CD14-positive monocyte (primary cell): Measurements from ENCODE around the gene SLC35E4. TPM values are rescaled to one million over a fixed set of nuclear protein-coding genes. Genes with fewer than 3 reads are reported as not detected.

ENCODE experiments used
- DNase-seq, 3 donors: peaks; one replicate each; pipeline ENCODE4 v3.0.0-alpha.2; 2011 to 2022
- H2AFZ ChIP-seq: 2 replicates; pipeline ENCODE4 v1.6.0; 2012; ENCODE audit warnings: mild to moderate bottlenecking, low read depth, low read length, inconsistent platforms; ENCODE audit not compliant: insufficient read depth, poor library complexity, severe bottlenecking
- H3K27ac ChIP-seq, 2 donors: 1 replicate in 1 of 2; 2 replicates in 1 of 2; pipeline ENCODE4 v1.5.1; 2012 to 2013; ENCODE audit warnings: low read length in 2 of 2, control low read depth in 1 of 2, inconsistent platforms in 1 of 2, low read depth in 1 of 2, mild to moderate bottlenecking in 1 of 2
- H3K27me3 ChIP-seq, 2 donors: one replicate each; pipeline versions ENCODE4 v1.6.0 to v1.6.1; 2011 to 2013; ENCODE audit warnings: low read length in 2 of 2; ENCODE audit not compliant: control insufficient read depth in 2 of 2, insufficient read depth in 2 of 2
- H3K36me3 ChIP-seq, 2 donors: replicated peaks in 1 of 2; 1 replicate in 1 of 2; 2 replicates in 1 of 2; pipeline versions ENCODE4 v1.5.1 to v1.6.1; 2012 to 2013; ENCODE audit warnings: low read length in 2 of 2, control low read depth in 1 of 2, inconsistent platforms in 1 of 2, mild to moderate bottlenecking in 1 of 2; ENCODE audit not compliant: insufficient read depth in 2 of 2, control insufficient read depth in 1 of 2
- H3K4me1 ChIP-seq, 2 donors: 1 replicate in 1 of 2; 2 replicates in 1 of 2; pipeline versions ENCODE4 v1.5.1 to v1.6.1; 2012 to 2013; ENCODE audit warnings: low read length in 2 of 2, control low read depth in 1 of 2, inconsistent platforms in 1 of 2, mild to moderate bottlenecking in 1 of 2, moderate library complexity in 1 of 2; ENCODE audit not compliant: insufficient read depth in 2 of 2, control insufficient read depth in 1 of 2
- H3K4me2 ChIP-seq: replicated peaks from 2 replicates; pipeline ENCODE3; 2012; ENCODE audit warnings: low read length, moderate library complexity, mild to moderate bottlenecking; ENCODE audit not compliant: poor library complexity, severe bottlenecking; ENCODE audit errors: extremely low read depth
- H3K4me3 ChIP-seq, 3 experiments: fragments of 200-600 bp in 1 of 3; sonication (generic) in 1 of 3; replicated peaks in 1 of 3; 1 replicate in 2 of 3; 2 replicates in 1 of 3; pipeline ENCODE4 v1.5.1; 2011 to 2013; ENCODE audit warnings: low read length in 3 of 3, mild to moderate bottlenecking in 3 of 3, control low read depth in 2 of 3, low read depth in 2 of 3, inconsistent platforms in 1 of 3, moderate library complexity in 1 of 3
- H3K79me2 ChIP-seq: 2 replicates; pipeline ENCODE4 v1.6.0; 2012; ENCODE audit warnings: mild to moderate bottlenecking, control low read depth, inconsistent platforms, low read length, moderate library complexity; ENCODE audit not compliant: insufficient read depth
- H3K9ac ChIP-seq: 2 replicates; pipeline ENCODE4 v1.6.0; 2017; ENCODE audit warnings: low read length, mild to moderate bottlenecking; ENCODE audit not compliant: insufficient read depth, poor library complexity, severe bottlenecking
- H3K9me3 ChIP-seq, 2 donors: replicated peaks in 1 of 2; 1 replicate in 1 of 2; 2 replicates in 1 of 2; pipeline versions ENCODE4 v1.5.1 to v1.6.1; 2012 to 2013; ENCODE audit warnings: low read length in 2 of 2, control low read depth in 1 of 2; ENCODE audit not compliant: control insufficient read depth in 1 of 2, insufficient read depth in 1 of 2
- H4K20me1 ChIP-seq: 2 replicates; pipeline ENCODE4 v1.6.0; 2012; ENCODE audit warnings: mild to moderate bottlenecking, low read length, control low read depth, moderate library complexity; ENCODE audit not compliant: insufficient read depth
- H3K27ac Mint-ChIP-seq, 7 donors: one replicate each; pipeline ENCODE4 v1.8.0; 2020; ENCODE audit warnings: mild to moderate bottlenecking in 7 of 7, mixed read lengths in 7 of 7, moderate library complexity in 6 of 7, inconsistent platforms in 2 of 7
- H3K27me3 Mint-ChIP-seq, 3 donors: one replicate each; pipeline ENCODE4 v1.8.0; 2021 to 2022; ENCODE audit warnings: low read depth in 3 of 3, mild to moderate bottlenecking in 3 of 3, mixed read lengths in 3 of 3, moderate library complexity in 3 of 3, inconsistent platforms in 1 of 3
- H3K36me3 Mint-ChIP-seq, 2 donors: one replicate each; pipeline ENCODE4 v1.8.0; 2020; ENCODE audit warnings: mixed read lengths in 2 of 2, inconsistent platforms in 1 of 2, mild to moderate bottlenecking in 1 of 2
- H3K4me1 Mint-ChIP-seq: one replicate; pipeline ENCODE4 v1.8.0; 2020; ENCODE audit warnings: mild to moderate bottlenecking, mixed read lengths
- H3K4me3 Mint-ChIP-seq, 2 donors: one replicate each; pipeline ENCODE4 v1.8.0; 2020; ENCODE audit warnings: mild to moderate bottlenecking in 2 of 2, mixed read lengths in 2 of 2, moderate library complexity in 1 of 2
- H3K9me3 Mint-ChIP-seq, 7 donors: one replicate each; pipeline ENCODE4 v1.8.0; 2020 to 2022; ENCODE audit warnings: mixed read lengths in 7 of 7, mild to moderate bottlenecking in 6 of 7, moderate library complexity in 6 of 7, inconsistent platforms in 2 of 7
- CTCF ChIP-seq: fragments of 200-600 bp; IDR thresholded peaks from one replicate; pipeline ENCODE4 v1.8.0; 2022; ENCODE audit warnings: antibody characterized with exemption, mild to moderate bottlenecking
- WGBS: methylation state at CpG from one replicate; pipeline ENCODE4 v1.1.5; 2013; ENCODE audit warnings: missing lambda C conversion rate; ENCODE audit not compliant: insufficient coverage; 5-methylcytosine and 5-hydroxymethylcytosine counted together
- intact Hi-C, 2 donors: fragments of 100-400 bp; cut with micrococcal nuclease; formaldehyde crosslinking; loops; one replicate each; pipeline versions ENCODE4 v1.15.0 to v1.15.1; 2023
- polyA plus RNA-seq, 3 donors: library from polyadenylated mRNA; depleted of rRNA in 1 of 3; unstranded in 2 of 3; stranded (reverse) in 1 of 3; fragments of 300-500 nt in 2 of 3; fragments of >200 nt in 1 of 3; fragmentation: Illumina TruSeq in 2 of 3; gene quantifications; 1 replicate in 2 of 3; 2 replicates in 1 of 3; pipeline ENCODE4 v1.2.3, GENCODE V29; 2012 to 2021

SLC35E4 gene
- polyA plus RNA-seq, 3 donors, result 1.4 to 2.4 (median 1.6) TPM

- H3K9ac ChIP-seq, result no peak overlapping the region
- peak in 1 of 3 donors; percentile 7 for DNase-seq
- TF ChIP-seq CTCF, result no peak
- no peaks in the 10 kb centered on the region for H3K9me3 ChIP-seq
- no peak overlapping the region for H3K27ac ChIP-seq
- H3K4me3 ChIP-seq, result no peak overlapping the region
- H3K79me2 ChIP-seq, result no peaks in the 10 kb centered on the region
- intact Hi-C loops, result no loop called here
- WGBS, result no CpG with 5 or more reads among the region's 1 CpG
- H3K36me3 Mint-ChIP-seq, result no peaks in the 10 kb centered on the region
- H3K4me2 ChIP-seq, result no peak overlapping the region
- H3K27me3 Mint-ChIP-seq, result peaks cover 2 to 5% (median 3%) of the 10 kb centered on the region in 3 donors
- H2AFZ ChIP-seq, result peak overlapping the region; percentile 56
- peak overlapping the region in 1 of 7 donors; percentile 61 for H3K27ac Mint-ChIP-seq
- H3K4me3 Mint-ChIP-seq, result no peak overlapping the region
- peaks cover 6% of the 10 kb centered on the region for H3K4me1 Mint-ChIP-seq
- no peaks in the 10 kb centered on the region for H4K20me1 ChIP-seq
- H3K4me1 ChIP-seq, result peaks cover 7 to 10% of the 10 kb centered on the region in 2 donors
- H3K9me3 Mint-ChIP-seq, result no peaks in the 10 kb centered on the region
- no peaks in the 10 kb centered on the region for H3K36me3 ChIP-seq
- no peaks in the 10 kb centered on the region for H3K27me3 ChIP-seq
These were observed 45.6 kb downstream of the SLC35E4 start for GRCh38 chr22:30680991-30681770.

- H2AFZ ChIP-seq, result no peak overlapping the region
- Mint-ChIP-seq H3K9me3 (no peaks in the 10 kb centered on the region), H3K36me3 (no peaks in the 10 kb centered on the region), H3K4me1 (peaks cover 6% of the 10 kb centered on the region), H3K27me3 (peaks cover 2 to 5% (median 3%) of the 10 kb centered on the region in 3 donors), H3K27ac (no peak overlapping the region), H3K4me3 (no peak overlapping the region)
- TF ChIP-seq CTCF, result no peak
- H3K27ac ChIP-seq, result no peak overlapping the region
- intact Hi-C loops, result no loop called here
- DNase-seq, result no peak
- H3K79me2 ChIP-seq, result no peaks in the 10 kb centered on the region
- no peaks in the 10 kb centered on the region for H3K36me3 ChIP-seq
- no peaks in the 10 kb centered on the region for H3K27me3 ChIP-seq
- H3K9ac ChIP-seq, result no peak overlapping the region
- no peaks in the 10 kb centered on the region for H3K9me3 ChIP-seq
- no peak overlapping the region for H3K4me2 ChIP-seq
- no peaks in the 10 kb centered on the region for H4K20me1 ChIP-seq
- no peak overlapping the region for H3K4me3 ChIP-seq
- H3K4me1 ChIP-seq, result peaks cover 7 to 10% of the 10 kb centered on the region in 2 donors
- WGBS, result 100% methylated on average over 2 of the region's 2 CpGs
These were observed 46.2 kb downstream of the SLC35E4 start for GRCh38 chr22:30681831-30682230.
